KMS-11 (cell line): ENCODE results near the gene ZBTB18.

Source experiments
- H2AFZ ChIP-seq: fragments of 200-600 bp; sonication (generic); 2 replicates; pipeline ENCODE4 v1.6.1; 2016; ENCODE audit warnings: antibody characterized with exemption, mixed run types, low read depth
- H3K27ac ChIP-seq: fragments of 200-600 bp; sonication (generic); 2 replicates; pipeline ENCODE4 v1.6.1; 2016; ENCODE audit warnings: mild to moderate bottlenecking, mixed run types
- H3K27me3 ChIP-seq: fragments of 200-600 bp; sonication (generic); 2 replicates; pipeline ENCODE4 v1.6.1; 2017; ENCODE audit warnings: mild to moderate bottlenecking, low read depth, mixed run types, moderate library complexity; ENCODE audit not compliant: insufficient read depth
- H3K36me3 ChIP-seq: fragments of 200-600 bp; sonication (generic); 2 replicates; pipeline ENCODE4 v1.6.1; 2017; ENCODE audit warnings: mild to moderate bottlenecking, mixed run types; ENCODE audit not compliant: insufficient read depth
- H3K4me1 ChIP-seq: fragments of 200-600 bp; sonication (generic); 2 replicates; pipeline ENCODE4 v1.6.1; 2016; ENCODE audit warnings: mild to moderate bottlenecking, low read depth, mixed run types; ENCODE audit not compliant: poor library complexity, severe bottlenecking
- H3K4me2 ChIP-seq: fragments of 200-600 bp; sonication (generic); 2 replicates; pipeline ENCODE4 v1.7.0; 2016; ENCODE audit warnings: mild to moderate bottlenecking, mixed run types
- H3K4me3 ChIP-seq: fragments of 200-600 bp; sonication (generic); IDR thresholded peaks from 2 replicates; pipeline ENCODE4 v1.6.1; 2017; ENCODE audit warnings: low read depth, low read length, mixed read lengths; ENCODE audit not compliant: insufficient read depth
- H3K79me2 ChIP-seq: fragments of 200-600 bp; sonication (generic); 2 replicates; pipeline ENCODE4 v1.6.1; 2016; ENCODE audit warnings: low read depth, mixed run types; ENCODE audit not compliant: insufficient read depth
- H3K9ac ChIP-seq: fragments of 200-600 bp; sonication (generic); 2 replicates; pipeline ENCODE4 v1.6.1; 2016; ENCODE audit warnings: mild to moderate bottlenecking, mixed run types
- H4K20me1 ChIP-seq: fragments of 200-600 bp; sonication (generic); 2 replicates; pipeline ENCODE4 v1.6.1; 2016; ENCODE audit warnings: mild to moderate bottlenecking, mixed run types; ENCODE audit not compliant: insufficient read depth
- TF ChIP-seq, protein P1 (sequence below): fragments of 200-600 bp; sonication (generic); conservative IDR thresholded peaks from 2 replicates; pipeline ENCODE4 v1.6.1; 2017; ENCODE audit warnings: low read depth, mild to moderate bottlenecking, antibody characterized with exemption, low read length, moderate library complexity, mixed read lengths

Gene ZBTB18

DNA sequence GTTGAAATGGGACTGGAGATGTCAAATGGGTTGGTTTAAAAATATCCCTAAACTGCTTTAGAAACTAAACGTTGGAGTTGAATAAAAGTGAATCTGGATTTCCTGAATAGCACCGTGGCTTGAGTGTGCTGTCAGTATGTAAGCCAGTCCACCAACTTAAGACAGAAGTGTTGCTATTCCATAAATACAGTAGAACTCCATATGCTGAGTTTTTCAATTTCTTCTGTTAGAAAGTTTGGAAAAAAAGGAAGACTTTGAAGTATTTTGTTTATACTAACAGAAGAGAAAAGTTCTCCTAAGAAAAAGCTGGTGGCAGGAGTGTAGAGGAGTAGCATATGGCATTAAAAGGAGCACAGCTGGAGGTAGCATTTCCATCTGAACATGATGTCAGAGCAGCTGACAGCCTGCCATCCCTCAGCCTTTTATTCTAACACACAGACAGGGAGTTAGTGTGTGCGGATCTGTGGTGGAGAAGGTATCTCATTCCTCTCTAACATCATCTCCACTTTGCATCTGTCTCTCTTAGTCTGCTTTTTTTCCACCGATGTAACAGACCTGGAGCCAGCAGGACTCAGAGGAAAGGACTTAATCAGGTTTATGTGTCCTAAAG lies at the start of gene ZBTB18:
Gene ZBTB18 (plus strand): TSS at position 449 of the 610 bp plus-strand sequence. CDS start 149 bp downstream, at position 598.
- H3K4me2 ChIP-seq = peak within 1 kb of the TSS; percentile 95
- no peaks in the 10 kb centered on the region; the same call in 1 of the 2 replicates for H4K20me1 ChIP-seq
- peak within 1 kb of the TSS; percentile 51; the same call in 1 of the 2 replicates for H2AFZ ChIP-seq
- H3K36me3 ChIP-seq = no peaks in the 10 kb centered on the region
- TF ChIP-seq, protein P1, sequence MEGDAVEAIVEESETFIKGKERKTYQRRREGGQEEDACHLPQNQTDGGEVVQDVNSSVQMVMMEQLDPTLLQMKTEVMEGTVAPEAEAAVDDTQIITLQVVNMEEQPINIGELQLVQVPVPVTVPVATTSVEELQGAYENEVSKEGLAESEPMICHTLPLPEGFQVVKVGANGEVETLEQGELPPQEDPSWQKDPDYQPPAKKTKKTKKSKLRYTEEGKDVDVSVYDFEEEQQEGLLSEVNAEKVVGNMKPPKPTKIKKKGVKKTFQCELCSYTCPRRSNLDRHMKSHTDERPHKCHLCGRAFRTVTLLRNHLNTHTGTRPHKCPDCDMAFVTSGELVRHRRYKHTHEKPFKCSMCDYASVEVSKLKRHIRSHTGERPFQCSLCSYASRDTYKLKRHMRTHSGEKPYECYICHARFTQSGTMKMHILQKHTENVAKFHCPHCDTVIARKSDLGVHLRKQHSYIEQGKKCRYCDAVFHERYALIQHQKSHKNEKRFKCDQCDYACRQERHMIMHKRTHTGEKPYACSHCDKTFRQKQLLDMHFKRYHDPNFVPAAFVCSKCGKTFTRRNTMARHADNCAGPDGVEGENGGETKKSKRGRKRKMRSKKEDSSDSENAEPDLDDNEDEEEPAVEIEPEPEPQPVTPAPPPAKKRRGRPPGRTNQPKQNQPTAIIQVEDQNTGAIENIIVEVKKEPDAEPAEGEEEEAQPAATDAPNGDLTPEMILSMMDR = no peak
- H3K9ac ChIP-seq = peak within 1 kb of the TSS; percentile 66; the same call in 1 of the 2 replicates
- peaks cover 31% of the 10 kb centered on the region for H3K4me1 ChIP-seq
- peak within 1 kb of the TSS; percentile 54; the same call in 1 of the 2 replicates for H3K27ac ChIP-seq
- H3K79me2 ChIP-seq = peaks cover 32% of the 10 kb centered on the region
- H3K27me3 ChIP-seq = no peaks in the 10 kb centered on the region
- H3K4me3 ChIP-seq = peak within 1 kb of the TSS; percentile 87

DNA sequence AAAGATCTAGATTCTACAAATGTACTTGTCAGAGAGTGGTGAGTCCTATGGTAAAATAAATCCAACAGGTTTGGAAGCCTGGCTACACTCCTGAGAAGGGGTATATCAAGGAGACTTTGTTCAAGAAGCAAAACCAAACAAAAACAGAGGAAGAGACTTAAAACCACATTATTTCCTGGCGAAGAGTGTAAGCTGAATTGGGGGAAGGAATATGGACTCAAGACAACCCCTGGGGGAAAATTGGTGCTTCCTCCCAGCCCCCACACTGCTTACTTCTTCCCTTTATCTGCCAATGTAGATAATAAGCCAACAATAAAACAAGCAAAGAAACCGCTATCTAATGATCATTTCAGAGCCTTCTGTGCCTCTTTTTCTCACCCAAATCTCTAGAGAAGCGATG lies 48.4 kb upstream of the ZBTB18 start:
- Histone ChIP-seq H3K36me3 (no peaks in the 10 kb centered on the region), H3K79me2 (no peaks in the 10 kb centered on the region), H3K4me2 (no peak overlapping the region), H3K27me3 (no peaks in the 10 kb centered on the region), H3K27ac (no peak overlapping the region), H3K9ac (no peak overlapping the region), H3K4me1 (no peaks in the 10 kb centered on the region), H2AFZ (no peak overlapping the region), H3K4me3 (no peak overlapping the region), H4K20me1 (no peaks in the 10 kb centered on the region)
- TF ChIP-seq, protein P1 = no peak

DNA sequence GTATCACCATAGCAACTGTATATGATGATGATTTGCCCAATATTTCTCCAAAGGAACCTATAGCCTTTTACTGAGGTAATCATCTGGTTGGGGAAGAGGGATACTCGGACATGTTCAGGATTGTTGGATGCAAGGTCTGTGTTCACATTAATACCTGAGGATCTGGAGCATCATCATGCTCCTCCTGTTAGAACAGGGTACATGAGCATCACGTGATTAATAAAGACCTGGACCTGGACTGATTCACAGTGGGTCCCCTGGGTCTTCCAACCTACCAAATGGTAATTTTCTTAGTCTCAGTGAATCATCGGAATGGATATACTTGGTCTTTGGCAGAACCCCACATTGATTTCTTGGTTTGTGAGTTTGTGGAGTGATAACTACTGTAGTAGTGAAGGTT lies 45.6 kb upstream of the ZBTB18 start:
- H3K79me2 ChIP-seq = no peaks in the 10 kb centered on the region
- H3K27ac ChIP-seq = no peak overlapping the region
- H3K4me2 ChIP-seq = no peak overlapping the region
- H3K9ac ChIP-seq = no peak overlapping the region
- no peaks in the 10 kb centered on the region for H3K27me3 ChIP-seq
- no peaks in the 10 kb centered on the region for H3K36me3 ChIP-seq
- no peak overlapping the region for H2AFZ ChIP-seq
- TF ChIP-seq, protein P1 = no peak
- H3K4me3 ChIP-seq = no peak overlapping the region
- H4K20me1 ChIP-seq = no peaks in the 10 kb centered on the region
- no peaks in the 10 kb centered on the region for H3K4me1 ChIP-seq

DNA sequence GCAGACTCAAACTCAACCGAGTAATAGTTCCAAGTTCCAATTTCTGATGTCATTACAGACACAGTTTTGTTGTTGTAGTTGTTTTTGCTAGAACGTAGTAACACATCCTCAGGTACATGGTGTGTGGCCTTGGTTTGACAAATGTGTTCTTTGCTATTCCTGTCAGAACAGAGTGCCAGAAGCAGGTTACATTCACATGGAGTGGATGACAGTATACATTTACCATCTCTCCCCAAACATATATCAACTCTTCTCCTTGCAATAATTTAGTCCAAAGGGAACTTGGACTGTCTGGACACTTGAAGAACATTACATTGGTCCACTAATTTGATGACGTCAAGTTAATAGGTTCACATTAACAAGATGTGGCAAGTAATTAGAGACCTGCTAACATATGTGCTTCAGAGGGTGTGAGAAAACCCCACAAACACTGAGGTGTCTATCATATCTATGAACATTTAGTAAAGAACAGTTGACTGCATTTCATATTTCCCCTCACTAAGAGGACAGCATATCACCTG lies 44.6 kb upstream of the ZBTB18 start:
- Histone ChIP-seq H3K27me3 (no peaks in the 10 kb centered on the region), H3K36me3 (no peaks in the 10 kb centered on the region), H3K27ac (no peak overlapping the region), H3K79me2 (no peaks in the 10 kb centered on the region), H3K4me2 (no peak overlapping the region), H2AFZ (no peak overlapping the region), H4K20me1 (no peaks in the 10 kb centered on the region), H3K9ac (no peak overlapping the region), H3K4me3 (no peak overlapping the region), H3K4me1 (no peaks in the 10 kb centered on the region)
- TF ChIP-seq, protein P1 = no peak
